HCT116 (cell line): ENCODE measurements around the gene ATP6V1B1. TPM values are rescaled to one million over a fixed set of nuclear protein-coding genes. Genes with fewer than 3 reads are reported as not detected.

Experiments
- ATAC-seq: fragments of 200-7000 bp; cut with Tn5 transposase; 2 replicates; pipeline ENCODE4 v1.9.1; 2020; ENCODE audit warnings: mild to moderate bottlenecking, moderate library complexity
- BruUV-seq: library from RNA; stranded (reverse); fragments of 400-500 nt; replicated peaks from 2 replicates; lab custom pipeline; 2021; lab: Mats Ljungman, UMichigan
- CTCF ChIA-PET: fragments of 300-600 bp; sonication (Branson Sonifier 250); formaldehyde crosslinking; loops from one replicate; lab custom pipeline; 2021; ENCODE audit warnings: antibody characterized with exemption; lab: Charles Lee
- POLR2A ChIA-PET: fragments of 300-600, 350-600 bp; sonication (Branson Sonifier 250); formaldehyde crosslinking; loops from one replicate; lab custom pipeline; 2021; ENCODE audit warnings: antibody characterized with exemption; lab: Charles Lee
- RAD21 ChIA-PET, 2 experiments: fragments of 300-600 bp; sonication (Branson Sonifier 250); formaldehyde crosslinking; loops; one replicate each; lab custom pipeline; 2023; ENCODE audit warnings: low total read pairs in 2 of 2; ENCODE audit not compliant: uncharacterized antibody in 2 of 2, unreplicated experiment in 2 of 2, low non-redundant PET in 1 of 2; lab: Charles Lee
- DNase-seq: peaks from one replicate; pipeline ENCODE4 v3.0.0-alpha.2; 2010; ENCODE audit warnings: low read depth, low spot score
- H2AFZ ChIP-seq: fragments of 200-600 bp; shearing (Covaris generic), sonication (generic); 2 replicates; pipeline ENCODE4 v1.6.1; 2017; ENCODE audit warnings: low read depth, mixed run types, mixed read lengths, antibody characterized with exemption, low read length; ENCODE audit not compliant: poor library complexity, severe bottlenecking
- H3K27ac ChIP-seq: 2 replicates; pipeline ENCODE4 v1.5.1; 2012; ENCODE audit warnings: low read depth, low read length
- H3K27me3 ChIP-seq: fragments of 200-600 bp; sonication (generic); 2 replicates; pipeline ENCODE4 v1.6.1; 2016; ENCODE audit warnings: mixed run types, low read length, mixed read lengths; ENCODE audit not compliant: insufficient read depth
- H3K36me3 ChIP-seq, 2 experiments: fragments of 200-500 bp in 1 of 2; fragments of 200-600 bp in 1 of 2; sonication (Bioruptor generic) in 1 of 2; sonication (generic) in 1 of 2; 2 replicates each; pipeline versions ENCODE4 v1.5.1 to v1.6.1; 2014 to 2016; ENCODE audit warnings: low read length in 2 of 2, inconsistent platforms in 1 of 2, mixed read lengths in 1 of 2, mixed run types in 1 of 2; ENCODE audit not compliant: insufficient read depth in 2 of 2, control insufficient read depth in 1 of 2
- H3K4me1 ChIP-seq, 2 experiments: fragments of 200-600 bp in 1 of 2; sonication (generic) in 1 of 2; 2 replicates each; pipeline versions ENCODE4 v1.5.1 to v1.6.1; 2012 to 2017; ENCODE audit warnings: low read length in 2 of 2, inconsistent platforms in 1 of 2, mild to moderate bottlenecking in 1 of 2, mixed read lengths in 1 of 2, mixed run types in 1 of 2, moderate library complexity in 1 of 2; ENCODE audit not compliant: insufficient read depth in 2 of 2, control insufficient read depth in 1 of 2
- H3K4me2 ChIP-seq: fragments of 200-600 bp; sonication (generic); 2 replicates; pipeline ENCODE4 v1.6.1; 2017; ENCODE audit warnings: mixed run types, low read length, mixed read lengths
- H3K4me3 ChIP-seq, 2 experiments: fragments of 200-600 bp in 1 of 2; sonication (generic) in 1 of 2; replicated peaks in 1 of 2; 2 replicates each; pipeline ENCODE4 v1.5.1; 2011 to 2016; ENCODE audit warnings: low read length in 2 of 2, control low read depth in 1 of 2, low read depth in 1 of 2, mild to moderate bottlenecking in 1 of 2, mixed read lengths in 1 of 2, mixed run types in 1 of 2
- H3K79me2 ChIP-seq: fragments of 200-600 bp; sonication (generic); 2 replicates; pipeline ENCODE4 v1.6.1; 2017; ENCODE audit warnings: mild to moderate bottlenecking, mixed run types, low read length, moderate library complexity, mixed read lengths; ENCODE audit not compliant: insufficient read depth
- H3K9ac ChIP-seq: fragments of 200-600 bp; sonication (generic); 2 replicates; pipeline ENCODE4 v1.6.1; 2016; ENCODE audit warnings: low read length, mixed read lengths
- H3K9me2 ChIP-seq: fragments of 200-600 bp; sonication (generic), shearing (Covaris generic); 2 replicates; pipeline ENCODE4 v1.6.1; 2017; ENCODE audit warnings: mixed run types, mild to moderate bottlenecking, moderate library complexity; ENCODE audit not compliant: insufficient read depth
- H3K9me3 ChIP-seq, 2 experiments: fragments of 200-500 bp in 1 of 2; fragments of 200-600 bp in 1 of 2; sonication (Bioruptor generic) in 1 of 2; sonication (generic) in 1 of 2; 2 replicates each; pipeline ENCODE4 v1.6.1; 2014 to 2017; ENCODE audit warnings: low read length in 2 of 2, mixed read lengths in 2 of 2, inconsistent platforms in 1 of 2, low read depth in 1 of 2, mild to moderate bottlenecking in 1 of 2, mixed run types in 1 of 2, moderate library complexity in 1 of 2; ENCODE audit not compliant: control insufficient read depth in 1 of 2, insufficient read depth in 1 of 2
- H4K20me1 ChIP-seq: fragments of 200-600 bp; sonication (generic), shearing (Covaris generic); 2 replicates; pipeline ENCODE4 v1.6.1; 2017; ENCODE audit warnings: mixed run types, mild to moderate bottlenecking, moderate library complexity; ENCODE audit not compliant: insufficient read depth
- CEBPB ChIP-seq: IDR thresholded peaks from 2 replicates; pipeline ENCODE4 v1.6.1; 2012; ENCODE audit warnings: low read depth
- EZH2 ChIP-seq: fragments of 200-600 bp; sonication (generic); IDR thresholded peaks from 2 replicates; pipeline ENCODE4 v1.6.1; 2017; ENCODE audit warnings: antibody characterized with exemption, mixed run types
- FOSL1 ChIP-seq: IDR thresholded peaks from 2 replicates; pipeline ENCODE4 v1.6.1; 2012; ENCODE audit warnings: low read depth
- JUND ChIP-seq: IDR thresholded peaks from 2 replicates; pipeline ENCODE4 v1.6.1; 2012
- POLR2AphosphoS5 ChIP-seq: IDR thresholded peaks from 2 replicates; pipeline ENCODE4 v1.6.1; 2011; ENCODE audit warnings: mild to moderate bottlenecking, low read depth, low read length, moderate library complexity
- RAD21 ChIP-seq: IDR thresholded peaks from 2 replicates; pipeline ENCODE4 v1.6.1; 2012; ENCODE audit warnings: low read depth, mild to moderate bottlenecking
- SP1 ChIP-seq: IDR thresholded peaks from 2 replicates; pipeline ENCODE4 v1.6.1; 2012; ENCODE audit warnings: low read depth
- SRF ChIP-seq: IDR thresholded peaks from 2 replicates; pipeline ENCODE4 v1.6.1; 2012; ENCODE audit warnings: low read depth
- YY1 ChIP-seq: IDR thresholded peaks from 2 replicates; pipeline ENCODE4 v1.6.1; 2011; ENCODE audit warnings: low read length, low read depth, moderate library complexity, mild to moderate bottlenecking; ENCODE audit not compliant: insufficient replicate concordance; ENCODE audit errors: extremely low read depth
- ZFX ChIP-seq: fragments of 450-650 bp; IDR thresholded peaks from 2 replicates; pipeline ENCODE4 v1.6.1; 2017
- intact Hi-C: fragments of 100-400 bp; cut with micrococcal nuclease; formaldehyde crosslinking; loops from 2 replicates; pipeline ENCODE4 v1.10.0; 2022
- total RNA-seq: library from RNA; stranded (reverse); gene quantifications from one replicate; pipeline ENCODE4 v1.2.1, GENCODE V29; 2021; ENCODE audit not compliant: unreplicated experiment
- TF ChIP-seq, protein P1 (sequence below): IDR thresholded peaks from 2 replicates; pipeline ENCODE4 v1.6.1; 2012
- TF ChIP-seq, protein P2 (sequence below): IDR thresholded peaks from 2 replicates; pipeline ENCODE4 v1.6.1; 2012
- TF ChIP-seq, protein P3 (sequence below): IDR thresholded peaks from 2 replicates; pipeline ENCODE4 v1.6.1; 2012; ENCODE audit warnings: low read depth

Gene ATP6V1B1
- total RNA-seq, 1 experiment from 2014 or later, result 0.74 TPM

DNA sequence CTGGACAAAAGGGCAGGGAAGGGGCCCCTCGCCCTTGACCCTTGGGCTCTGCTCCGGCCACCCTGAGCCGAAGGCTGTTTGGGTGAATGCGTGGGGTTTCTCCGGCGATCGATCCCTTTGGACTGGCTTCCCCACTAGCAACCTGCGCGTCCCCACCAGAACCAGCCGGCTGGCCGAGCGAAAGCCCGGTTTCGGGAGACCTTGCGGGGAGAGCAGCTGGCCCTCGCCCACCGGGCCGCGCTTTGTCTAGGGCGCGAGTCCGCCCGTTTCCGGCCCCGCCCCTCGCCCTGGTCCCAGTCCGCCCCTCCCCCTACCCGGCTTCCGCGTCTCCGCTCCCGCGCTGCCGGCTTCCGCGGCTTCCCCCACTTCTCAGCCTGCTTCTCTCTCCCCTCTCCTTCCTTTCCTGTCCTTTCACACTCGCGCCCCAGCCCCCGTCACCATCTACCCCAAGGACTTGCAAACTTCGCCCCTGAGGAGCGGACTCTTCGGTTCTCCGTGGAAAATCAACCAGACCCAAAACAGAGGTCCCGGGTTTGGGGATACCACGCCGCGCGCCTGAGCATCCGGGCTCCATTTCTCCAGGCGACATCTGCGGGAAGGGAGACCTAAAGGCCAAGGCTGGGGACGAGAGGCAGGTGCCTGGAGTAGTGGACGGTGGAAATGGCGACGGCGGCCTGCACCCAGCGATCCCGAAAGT is 48.0 kb upstream of the ATP6V1B1 start:
- ChIA-PET RAD21 (no interaction called here), CTCF (no interaction called here), POLR2A (no interaction called here)
- Histone ChIP-seq H4K20me1 (no peaks in the 10 kb centered on the region), H3K4me1 (no peaks in the 10 kb centered on the region), H3K36me3 (no peaks in the 10 kb centered on the region), H3K27me3 (peaks cover 11% of the 10 kb centered on the region), H3K4me2 (no peak overlapping the region), H3K9me2 (no peaks in the 10 kb centered on the region), H3K9me3 (no peaks in the 10 kb centered on the region), H3K9ac (no peak overlapping the region), H3K4me3 (no peak overlapping the region), H3K79me2 (no peaks in the 10 kb centered on the region), H3K27ac (no peak overlapping the region), H2AFZ (no peak overlapping the region)
- DNase-seq, result no peak
- intact Hi-C loops, result no loop called here
- no peak for ATAC-seq
- BruUV-seq, result no TSS peak
- TF ChIP-seq, protein P1, sequence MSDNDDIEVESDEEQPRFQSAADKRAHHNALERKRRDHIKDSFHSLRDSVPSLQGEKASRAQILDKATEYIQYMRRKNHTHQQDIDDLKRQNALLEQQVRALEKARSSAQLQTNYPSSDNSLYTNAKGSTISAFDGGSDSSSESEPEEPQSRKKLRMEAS, result no peak
- TF ChIP-seq, protein P2, sequence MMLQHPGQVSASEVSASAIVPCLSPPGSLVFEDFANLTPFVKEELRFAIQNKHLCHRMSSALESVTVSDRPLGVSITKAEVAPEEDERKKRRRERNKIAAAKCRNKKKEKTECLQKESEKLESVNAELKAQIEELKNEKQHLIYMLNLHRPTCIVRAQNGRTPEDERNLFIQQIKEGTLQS, result no peak
- TF ChIP-seq YY1 (no peak), CEBPB (no peak), JUND (no peak), ZFX (no peak), EZH2 (no peak), SRF (no peak), SP1 (no peak), POLR2AphosphoS5 (no peak), FOSL1 (no peak), RAD21 (no peak)
- TF ChIP-seq, protein P3, sequence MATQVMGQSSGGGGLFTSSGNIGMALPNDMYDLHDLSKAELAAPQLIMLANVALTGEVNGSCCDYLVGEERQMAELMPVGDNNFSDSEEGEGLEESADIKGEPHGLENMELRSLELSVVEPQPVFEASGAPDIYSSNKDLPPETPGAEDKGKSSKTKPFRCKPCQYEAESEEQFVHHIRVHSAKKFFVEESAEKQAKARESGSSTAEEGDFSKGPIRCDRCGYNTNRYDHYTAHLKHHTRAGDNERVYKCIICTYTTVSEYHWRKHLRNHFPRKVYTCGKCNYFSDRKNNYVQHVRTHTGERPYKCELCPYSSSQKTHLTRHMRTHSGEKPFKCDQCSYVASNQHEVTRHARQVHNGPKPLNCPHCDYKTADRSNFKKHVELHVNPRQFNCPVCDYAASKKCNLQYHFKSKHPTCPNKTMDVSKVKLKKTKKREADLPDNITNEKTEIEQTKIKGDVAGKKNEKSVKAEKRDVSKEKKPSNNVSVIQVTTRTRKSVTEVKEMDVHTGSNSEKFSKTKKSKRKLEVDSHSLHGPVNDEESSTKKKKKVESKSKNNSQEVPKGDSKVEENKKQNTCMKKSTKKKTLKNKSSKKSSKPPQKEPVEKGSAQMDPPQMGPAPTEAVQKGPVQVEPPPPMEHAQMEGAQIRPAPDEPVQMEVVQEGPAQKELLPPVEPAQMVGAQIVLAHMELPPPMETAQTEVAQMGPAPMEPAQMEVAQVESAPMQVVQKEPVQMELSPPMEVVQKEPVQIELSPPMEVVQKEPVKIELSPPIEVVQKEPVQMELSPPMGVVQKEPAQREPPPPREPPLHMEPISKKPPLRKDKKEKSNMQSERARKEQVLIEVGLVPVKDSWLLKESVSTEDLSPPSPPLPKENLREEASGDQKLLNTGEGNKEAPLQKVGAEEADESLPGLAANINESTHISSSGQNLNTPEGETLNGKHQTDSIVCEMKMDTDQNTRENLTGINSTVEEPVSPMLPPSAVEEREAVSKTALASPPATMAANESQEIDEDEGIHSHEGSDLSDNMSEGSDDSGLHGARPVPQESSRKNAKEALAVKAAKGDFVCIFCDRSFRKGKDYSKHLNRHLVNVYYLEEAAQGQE, result no peak
